ENCODE measurements around the gene NTM. TPM values are rescaled to one million over a fixed set of nuclear protein-coding genes. Genes with fewer than 3 reads are reported as not detected.
A peak's percentile ranks its signal among the peaks of the same experiment; 100 is the strongest.

NTM gene
- total RNA-seq, 1 experiment from 2014 or later = 9.9 TPM

DNA sequence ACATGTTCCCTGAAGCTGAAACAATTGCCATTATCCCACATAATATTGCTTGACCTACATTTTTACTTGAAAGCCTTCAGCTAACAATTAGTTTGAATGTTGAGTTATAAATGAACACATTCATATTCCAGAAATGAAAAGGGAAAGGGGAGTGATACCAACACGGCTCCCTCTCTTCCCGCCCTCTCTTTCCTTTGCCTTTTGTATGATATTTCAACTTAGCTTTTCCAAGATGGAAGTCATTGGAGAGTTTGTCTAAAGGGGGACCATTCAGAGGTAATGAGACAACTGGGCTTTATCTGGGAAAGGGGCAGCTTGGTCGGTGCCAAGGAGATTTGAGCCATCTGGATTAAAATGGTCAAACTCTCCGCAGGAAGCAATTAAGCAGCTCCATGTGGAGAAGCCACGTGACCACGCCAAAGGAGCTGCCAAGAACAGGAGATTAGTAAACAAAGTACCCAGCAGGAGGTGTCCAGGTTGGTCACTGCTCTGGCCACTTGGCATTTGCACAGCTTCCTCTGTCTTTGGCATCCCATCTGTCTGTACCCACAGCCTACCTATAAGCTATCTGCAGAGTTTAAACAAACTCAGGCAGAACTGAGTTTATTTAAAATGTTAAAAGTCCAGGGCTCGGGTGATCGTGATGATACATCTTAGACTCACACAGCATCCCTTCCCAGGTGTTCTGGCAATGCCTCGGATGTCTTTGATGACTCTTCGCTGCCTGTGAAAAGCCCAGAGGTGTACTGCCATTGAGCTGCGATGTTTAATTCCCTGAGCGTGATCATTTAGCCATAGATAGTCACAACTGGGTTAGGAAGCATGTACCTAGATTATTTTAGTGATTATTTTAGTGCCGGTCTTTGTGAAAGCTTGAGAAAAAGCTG, 735.9 kb downstream of the NTM start:
- H3K4me1 Mint-ChIP-seq = peaks cover 22 to 25% of the 10 kb centered on the region in 2 experiments
- H4K91ac ChIP-seq (ENCODE audit: insufficient read length, low read depth, low read length) = no peak overlapping the region
- H3K27me3 Mint-ChIP-seq (ENCODE audit: low read depth) = peaks cover 2% of the 10 kb centered on the region
- no peak overlapping the region for H3K4ac ChIP-seq (ENCODE audit: low read depth, low read length)
- H2BK15ac ChIP-seq (ENCODE audit: low read depth, low read length) = no peak overlapping the region
- no peaks in the 10 kb centered on the region for H3K9me3 ChIP-seq (ENCODE audit: control insufficient read depth, low read depth, low read length)
- H3K79me2 ChIP-seq (ENCODE audit: insufficient read depth, low read length) = no peaks in the 10 kb centered on the region
- H2BK20ac ChIP-seq (ENCODE audit: low read depth, low read length, poor library complexity, severe bottlenecking) = no peak overlapping the region
- no peak overlapping the region for H3K4me3 Mint-ChIP-seq
- H3K4me1 ChIP-seq (ENCODE audit: insufficient read depth, low read length) = peaks cover 2% of the 10 kb centered on the region; the same call in 1 of the 2 replicates
- H3K23ac ChIP-seq (ENCODE audit: insufficient read length, low read depth, low read length) = no peak overlapping the region
- no peaks in the 10 kb centered on the region for H3K79me1 ChIP-seq (ENCODE audit: insufficient read depth, low read depth, low read length, poor library complexity, severe bottlenecking)
- H4K5ac ChIP-seq (ENCODE audit: insufficient read length, low read depth, low read length) = no peak overlapping the region
- no peak overlapping the region for H2AFZ ChIP-seq (ENCODE audit: low read length)
- no peak overlapping the region for H3K56ac ChIP-seq (ENCODE audit: insufficient read length, low read depth, low read length)
- H4K20me1 ChIP-seq (ENCODE audit: control insufficient read depth, insufficient read depth, insufficient read length) = no peaks in the 10 kb centered on the region
- no peak overlapping the region for H2BK5ac ChIP-seq (ENCODE audit: insufficient read length, low read length)
- H3K9me3 Mint-ChIP-seq = peaks cover 2 to 6% of the 10 kb centered on the region in 2 experiments; a peak in 2 of 5 replicates
- no peak overlapping the region for H2BK12ac ChIP-seq (ENCODE audit: insufficient read length, low read depth, low read length)
- no peak overlapping the region for H3K18ac ChIP-seq (ENCODE audit: insufficient read length, low read depth, low read length)
- no peak overlapping the region for H2AK5ac ChIP-seq (ENCODE audit: insufficient read length, low read length)
- peaks cover 0 to 5% (median 2%) of the 10 kb centered on the region in 3 experiments; a peak in 2 of 7 replicates for H3K36me3 Mint-ChIP-seq (ENCODE audit: insufficient read depth in 1 of 3, low read depth in 3 of 3)
- no peak overlapping the region for H3K27ac ChIP-seq (ENCODE audit: insufficient read length, low read depth, low read length)
- H3K4me2 ChIP-seq (ENCODE audit: insufficient read depth, insufficient read length, low read length) = no peak overlapping the region
- H3K9ac ChIP-seq (ENCODE audit: extremely low read depth, insufficient read length, low read length) = no peak overlapping the region
- H3K27me3 ChIP-seq (ENCODE audit: insufficient read depth, low read length) = no peaks in the 10 kb centered on the region
- H2BK120ac ChIP-seq (ENCODE audit: low read depth, low read length, poor library complexity, severe bottlenecking) = no peak overlapping the region
- H4K8ac ChIP-seq (replicated peaks; ENCODE audit: insufficient read length, low read depth, low read length) = no peak overlapping the region
- H3T11ph ChIP-seq (ENCODE audit: low read length) = no peak overlapping the region
- WGBS (ENCODE audit: extremely low coverage, insufficient read length, low lambda C conversion rate) = no CpG with 5 or more reads among the region's 13 CpGs
- H3K14ac ChIP-seq (ENCODE audit: insufficient read depth, low read length) = no peak overlapping the region
- H3K27ac Mint-ChIP-seq = 0 out of 7 replicates have a peak overlapping the region, but pooled peaks of 1 of the 3 experiments have one; percentile 31
- TF ChIP-seq, protein P1, sequence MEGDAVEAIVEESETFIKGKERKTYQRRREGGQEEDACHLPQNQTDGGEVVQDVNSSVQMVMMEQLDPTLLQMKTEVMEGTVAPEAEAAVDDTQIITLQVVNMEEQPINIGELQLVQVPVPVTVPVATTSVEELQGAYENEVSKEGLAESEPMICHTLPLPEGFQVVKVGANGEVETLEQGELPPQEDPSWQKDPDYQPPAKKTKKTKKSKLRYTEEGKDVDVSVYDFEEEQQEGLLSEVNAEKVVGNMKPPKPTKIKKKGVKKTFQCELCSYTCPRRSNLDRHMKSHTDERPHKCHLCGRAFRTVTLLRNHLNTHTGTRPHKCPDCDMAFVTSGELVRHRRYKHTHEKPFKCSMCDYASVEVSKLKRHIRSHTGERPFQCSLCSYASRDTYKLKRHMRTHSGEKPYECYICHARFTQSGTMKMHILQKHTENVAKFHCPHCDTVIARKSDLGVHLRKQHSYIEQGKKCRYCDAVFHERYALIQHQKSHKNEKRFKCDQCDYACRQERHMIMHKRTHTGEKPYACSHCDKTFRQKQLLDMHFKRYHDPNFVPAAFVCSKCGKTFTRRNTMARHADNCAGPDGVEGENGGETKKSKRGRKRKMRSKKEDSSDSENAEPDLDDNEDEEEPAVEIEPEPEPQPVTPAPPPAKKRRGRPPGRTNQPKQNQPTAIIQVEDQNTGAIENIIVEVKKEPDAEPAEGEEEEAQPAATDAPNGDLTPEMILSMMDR (conservative IDR thresholded peaks at IDR 0.05) = no peak
- no peaks in the 10 kb centered on the region for H3K23me2 ChIP-seq (ENCODE audit: insufficient read length, low read depth, low read length, poor library complexity, severe bottlenecking)
- no peak for DNase-seq
